Activated CD4-positive, alpha-beta memory T cell treated with anti-CD3 and anti-CD28 coated beads, Interleukin-2, amount 10 ng/mL, durations not matched to agents 7 days and 5 days (primary cell): ENCODE data around the gene ATP10D. TPM values are rescaled to one million over a fixed set of nuclear protein-coding genes. Genes with fewer than 3 reads are reported as not detected.

Source experiments
- CTCF ChIA-PET: fragments of 350-600 bp; sonication (Branson Sonifier 250); formaldehyde crosslinking; loops from one replicate; lab custom pipeline; 2021; ENCODE audit warnings: antibody characterized with exemption, inconsistent platforms; lab: Charles Lee
- POLR2A ChIA-PET: fragments of 350-600 bp; sonication (Branson Sonifier 250); formaldehyde crosslinking; loops from one replicate; lab custom pipeline; 2021; ENCODE audit warnings: antibody characterized with exemption; lab: Charles Lee
- DNase-seq: peaks from one replicate; pipeline ENCODE4 v3.0.0-alpha.2; 2020
- H3K27ac Mint-ChIP-seq: one replicate; pipeline ENCODE4 v1.8.0; 2021; ENCODE audit warnings: mild to moderate bottlenecking, mixed read lengths
- H3K27me3 Mint-ChIP-seq: one replicate; pipeline ENCODE4 v1.8.0; 2021; ENCODE audit warnings: mixed read lengths
- H3K36me3 Mint-ChIP-seq: one replicate; pipeline ENCODE4 v1.8.0; 2021; ENCODE audit warnings: low read depth, mixed read lengths
- H3K4me1 Mint-ChIP-seq: one replicate; pipeline ENCODE4 v1.8.0; 2021; ENCODE audit warnings: mixed read lengths
- H3K4me3 Mint-ChIP-seq: one replicate; pipeline ENCODE4 v1.8.0; 2021; ENCODE audit warnings: mild to moderate bottlenecking, mixed read lengths
- H3K9me3 Mint-ChIP-seq: one replicate; pipeline ENCODE4 v1.8.0; 2021; ENCODE audit warnings: mixed read lengths
- total RNA-seq, 2 experiments: library from RNA; stranded (reverse); gene quantifications; one replicate each; pipeline ENCODE4 v1.2.3, GENCODE V29; 2021

ATP10D gene
- total RNA-seq, 2 experiments from 2014 or later, result 7.4 to 8.1 TPM

GRCh38 chr4:47621181-47621580, 136.1 kb downstream of the ATP10D start:
- DNase-seq, result no peak
- H3K4me3 Mint-ChIP-seq, result no peak overlapping the region
- ChIA-PET CTCF (no interaction called here), POLR2A (no interaction called here)
- no peaks in the 10 kb centered on the region for H3K4me1 Mint-ChIP-seq
- H3K9me3 Mint-ChIP-seq, result no peaks in the 10 kb centered on the region
- H3K27ac Mint-ChIP-seq, result no peak overlapping the region
- H3K27me3 Mint-ChIP-seq, result peaks cover 1% of the 10 kb centered on the region
- H3K36me3 Mint-ChIP-seq, result no peaks in the 10 kb centered on the region

- POLR2A ChIA-PET, result no interaction called here
- Mint-ChIP-seq H3K27me3 (peaks cover 3% of the 10 kb centered on the region), H3K36me3 (no peaks in the 10 kb centered on the region), H3K27ac (no peak overlapping the region), H3K4me1 (no peaks in the 10 kb centered on the region), H3K9me3 (no peaks in the 10 kb centered on the region), H3K4me3 (no peak overlapping the region)
- DNase-seq, result no peak
- CTCF ChIA-PET, result no interaction called here
These were observed 139.0 kb downstream of the ATP10D start for GRCh38 chr4:47624031-47624441.

GRCh38 chr4:47631161-47631560, 146.1 kb downstream of the ATP10D start:
- Mint-ChIP-seq H3K9me3 (no peaks in the 10 kb centered on the region), H3K27ac (no peak overlapping the region), H3K27me3 (peaks cover 3% of the 10 kb centered on the region), H3K4me3 (no peak overlapping the region), H3K4me1 (no peaks in the 10 kb centered on the region), H3K36me3 (no peaks in the 10 kb centered on the region)
- DNase-seq, result no peak
- ChIA-PET POLR2A (no interaction called here), CTCF (no interaction called here)

GRCh38 chr4:47639531-47639930, 154.5 kb downstream of the ATP10D start:
- Mint-ChIP-seq H3K4me3 (no peak overlapping the region), H3K27me3 (peaks cover 5% of the 10 kb centered on the region), H3K27ac (no peak overlapping the region), H3K36me3 (no peaks in the 10 kb centered on the region), H3K4me1 (no peaks in the 10 kb centered on the region), H3K9me3 (peaks cover 5% of the 10 kb centered on the region)
- no peak for DNase-seq
- POLR2A ChIA-PET, result no interaction called here
- CTCF ChIA-PET, result no interaction called here

GRCh38 chr4:47640911-47641310, 155.8 kb downstream of the ATP10D start:
- Mint-ChIP-seq H3K36me3 (no peaks in the 10 kb centered on the region), H3K27ac (no peak overlapping the region), H3K4me1 (no peaks in the 10 kb centered on the region), H3K9me3 (peaks cover 5% of the 10 kb centered on the region), H3K4me3 (no peak overlapping the region), H3K27me3 (peaks cover 4% of the 10 kb centered on the region)
- DNase-seq, result no peak
- ChIA-PET CTCF (no interaction called here), POLR2A (no interaction called here)

GRCh38 chr4:47641755-47642154, 156.7 kb downstream of the ATP10D start:
- CTCF ChIA-PET, result no interaction called here
- Mint-ChIP-seq H3K9me3 (peaks cover 3% of the 10 kb centered on the region), H3K36me3 (no peaks in the 10 kb centered on the region), H3K27me3 (peaks cover 4% of the 10 kb centered on the region), H3K4me1 (no peaks in the 10 kb centered on the region), H3K27ac (no peak overlapping the region), H3K4me3 (no peak overlapping the region)
- POLR2A ChIA-PET, result no interaction called here
- no peak for DNase-seq

GRCh38 chr4:47642191-47642830, 157.2 kb downstream of the ATP10D start:
- Mint-ChIP-seq H3K27ac (no peak overlapping the region), H3K27me3 (peaks cover 4% of the 10 kb centered on the region)

More at GRCh38 chr4:47642191-47642830, 157.2 kb downstream of the ATP10D start:
- Mint-ChIP-seq H3K4me1 (no peaks in the 10 kb centered on the region), H3K9me3 (no peaks in the 10 kb centered on the region), H3K4me3 (no peak overlapping the region), H3K36me3 (no peaks in the 10 kb centered on the region)
- DNase-seq, result no peak
- ChIA-PET POLR2A (no interaction called here), CTCF (no interaction called here)

Other genes starting within 250 kb of the ATP10D start
- gene COMMD8, start 21.6 kb upstream of the ATP10D start, total RNA-seq, result 10 to 100 TPM; 24.9 to 26.3 TPM